Lower leg skin (tissue), 3 donors: ENCODE results near the gene ABLIM1.

ENCODE experiments used
- POLR2A ChIP-seq, 2 donors: fragments of 450-650 bp; IDR thresholded peaks; one replicate each; pipeline ENCODE4 v1.6.1; 2016 to 2017; ENCODE audit warnings: antibody characterized with exemption in 2 of 2, mild to moderate bottlenecking in 1 of 2, moderate library complexity in 1 of 2
- TF ChIP-seq, protein P1 (sequence below), 3 donors: fragments of 450-650 bp; IDR thresholded peaks; one replicate each; pipeline ENCODE4 v1.5.1; 2016; ENCODE audit warnings: antibody characterized with exemption in 3 of 3, mild to moderate bottlenecking in 3 of 3, moderate library complexity in 2 of 3

DNA sequence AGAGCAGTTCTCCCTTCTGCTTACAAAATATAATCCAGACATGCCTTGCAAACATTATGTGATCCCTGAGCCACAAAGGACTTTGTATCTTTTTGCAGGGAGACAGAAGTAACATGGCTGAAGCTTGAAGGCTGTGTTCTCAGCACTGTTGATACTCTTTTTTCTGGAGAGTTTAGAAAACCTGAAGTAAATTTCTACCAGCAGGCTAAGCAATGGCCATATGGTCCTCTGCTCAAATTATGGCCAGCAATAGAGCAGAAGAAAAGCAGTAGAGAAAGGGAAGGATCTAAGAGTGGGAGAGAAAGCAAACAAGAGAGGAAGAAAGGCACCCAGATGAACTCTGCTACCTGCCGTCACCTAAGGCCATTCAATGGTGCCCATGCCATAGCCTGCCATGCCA is 98.4 kb downstream of the ABLIM1 start:
- TF ChIP-seq, protein P1, sequence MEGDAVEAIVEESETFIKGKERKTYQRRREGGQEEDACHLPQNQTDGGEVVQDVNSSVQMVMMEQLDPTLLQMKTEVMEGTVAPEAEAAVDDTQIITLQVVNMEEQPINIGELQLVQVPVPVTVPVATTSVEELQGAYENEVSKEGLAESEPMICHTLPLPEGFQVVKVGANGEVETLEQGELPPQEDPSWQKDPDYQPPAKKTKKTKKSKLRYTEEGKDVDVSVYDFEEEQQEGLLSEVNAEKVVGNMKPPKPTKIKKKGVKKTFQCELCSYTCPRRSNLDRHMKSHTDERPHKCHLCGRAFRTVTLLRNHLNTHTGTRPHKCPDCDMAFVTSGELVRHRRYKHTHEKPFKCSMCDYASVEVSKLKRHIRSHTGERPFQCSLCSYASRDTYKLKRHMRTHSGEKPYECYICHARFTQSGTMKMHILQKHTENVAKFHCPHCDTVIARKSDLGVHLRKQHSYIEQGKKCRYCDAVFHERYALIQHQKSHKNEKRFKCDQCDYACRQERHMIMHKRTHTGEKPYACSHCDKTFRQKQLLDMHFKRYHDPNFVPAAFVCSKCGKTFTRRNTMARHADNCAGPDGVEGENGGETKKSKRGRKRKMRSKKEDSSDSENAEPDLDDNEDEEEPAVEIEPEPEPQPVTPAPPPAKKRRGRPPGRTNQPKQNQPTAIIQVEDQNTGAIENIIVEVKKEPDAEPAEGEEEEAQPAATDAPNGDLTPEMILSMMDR (IDR thresholded peaks at IDR 0.05), result no peak
- TF ChIP-seq POLR2A (IDR thresholded peaks at IDR 0.05), result no peak
